ENCODE results near the gene TTC1.

DNA sequence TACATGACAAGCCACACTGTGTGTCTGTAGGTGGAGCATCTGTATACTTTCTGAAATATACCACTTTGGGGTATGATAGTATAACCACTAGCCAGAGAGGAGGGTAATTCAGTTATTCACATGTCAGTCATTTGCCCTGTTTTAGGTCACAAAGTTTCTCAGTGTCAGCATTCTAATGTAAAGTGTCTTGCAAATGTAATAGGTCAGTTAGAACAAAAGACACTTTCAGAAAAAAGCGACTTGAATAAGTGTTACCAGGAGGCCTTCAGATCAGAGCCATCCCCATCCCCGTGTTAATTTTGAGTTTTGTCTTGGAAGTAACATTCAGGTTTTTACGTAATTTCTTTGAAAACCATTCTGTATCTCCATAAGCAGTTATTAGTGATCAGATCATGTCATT lies 33.7 kb downstream of the TTC1 start:
- no peak for TF ChIP-seq CTCF (IDR thresholded peaks at IDR 0.05)
- TF ChIP-seq POLR2AphosphoS5 (IDR thresholded peaks at IDR 0.05; ENCODE audit: low read depth, low read length), result no peak
- no peak for TF ChIP-seq FOXJ3 (CRISPR knock-in tag; IDR thresholded peaks at IDR 0.05)
- no peak for TF ChIP-seq EZH2phosphoT487 (IDR thresholded peaks at IDR 0.05; ENCODE audit: borderline replicate concordance, low read depth)
- TF ChIP-seq EP300 (IDR thresholded peaks at IDR 0.05; ENCODE audit: borderline replicate concordance in 1 of 2, low read depth in 1 of 2, low read length in 1 of 2), result no peak
- TF ChIP-seq, protein P1, sequence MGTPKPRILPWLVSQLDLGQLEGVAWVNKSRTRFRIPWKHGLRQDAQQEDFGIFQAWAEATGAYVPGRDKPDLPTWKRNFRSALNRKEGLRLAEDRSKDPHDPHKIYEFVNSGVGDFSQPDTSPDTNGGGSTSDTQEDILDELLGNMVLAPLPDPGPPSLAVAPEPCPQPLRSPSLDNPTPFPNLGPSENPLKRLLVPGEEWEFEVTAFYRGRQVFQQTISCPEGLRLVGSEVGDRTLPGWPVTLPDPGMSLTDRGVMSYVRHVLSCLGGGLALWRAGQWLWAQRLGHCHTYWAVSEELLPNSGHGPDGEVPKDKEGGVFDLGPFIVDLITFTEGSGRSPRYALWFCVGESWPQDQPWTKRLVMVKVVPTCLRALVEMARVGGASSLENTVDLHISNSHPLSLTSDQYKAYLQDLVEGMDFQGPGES (IDR thresholded peaks at IDR 0.05; ENCODE audit: low read depth, low read length), result no peak
- TF ChIP-seq REST (IDR thresholded peaks at IDR 0.05; ENCODE audit: low read depth, low read length), result no peak

Data from SK-N-SH (cell line).